NOMO-1 treated with DMSO at 0.1 percent for 48 hours (cell line): ENCODE data around the gene RAB7B.

Experiments
- DNase-seq: peaks from one replicate; lab custom pipeline; 2025; ENCODE audit not compliant: unreplicated experiment; lab: John Stamatoyannopoulos, UW

RAB7B gene

DNA sequence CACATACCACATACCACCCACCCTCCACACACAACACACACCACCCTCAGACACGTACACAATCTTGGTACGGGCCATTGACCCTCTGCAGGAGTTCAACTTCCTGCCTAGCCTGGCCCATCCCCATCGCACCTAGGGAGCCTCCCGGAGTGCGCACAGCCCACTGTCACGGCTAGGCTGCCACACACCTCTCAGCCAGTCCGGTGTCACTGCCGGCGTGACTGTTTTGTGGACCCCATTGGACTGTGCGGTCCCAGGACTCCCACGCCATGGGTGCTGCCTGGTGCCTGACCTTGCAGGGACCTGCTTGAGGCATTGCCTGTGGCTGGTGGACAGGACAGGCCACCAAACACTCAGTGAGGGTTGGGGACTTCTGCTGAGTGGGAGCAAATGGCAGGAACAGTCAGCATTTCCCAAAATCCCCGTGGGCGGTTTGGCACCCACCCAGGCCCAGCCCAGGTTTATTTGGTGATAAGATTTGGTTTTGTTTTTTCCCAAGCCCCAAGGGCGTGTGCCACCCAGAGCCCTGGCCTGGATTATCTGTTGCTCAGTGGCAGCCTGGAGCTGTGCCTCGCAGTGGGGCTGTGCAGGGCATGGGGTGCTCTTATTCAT lies 27.7 kb downstream of the RAB7B start:
- no peak for DNase-seq

DNA sequence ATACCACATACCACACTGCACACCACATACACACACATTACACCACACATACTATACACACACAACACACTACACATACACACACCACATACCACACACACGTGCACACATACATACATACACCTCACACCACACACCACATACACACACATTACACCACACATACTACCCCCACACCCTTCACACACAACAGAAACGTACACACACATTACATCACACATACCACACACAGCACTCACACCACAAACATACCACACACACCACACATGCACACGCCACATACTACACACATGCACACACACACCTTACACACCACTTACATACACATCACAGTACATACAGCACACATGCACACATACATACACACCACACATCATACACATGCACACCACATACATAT lies 28.5 kb downstream of the RAB7B start:
- no peak for DNase-seq

DNA sequence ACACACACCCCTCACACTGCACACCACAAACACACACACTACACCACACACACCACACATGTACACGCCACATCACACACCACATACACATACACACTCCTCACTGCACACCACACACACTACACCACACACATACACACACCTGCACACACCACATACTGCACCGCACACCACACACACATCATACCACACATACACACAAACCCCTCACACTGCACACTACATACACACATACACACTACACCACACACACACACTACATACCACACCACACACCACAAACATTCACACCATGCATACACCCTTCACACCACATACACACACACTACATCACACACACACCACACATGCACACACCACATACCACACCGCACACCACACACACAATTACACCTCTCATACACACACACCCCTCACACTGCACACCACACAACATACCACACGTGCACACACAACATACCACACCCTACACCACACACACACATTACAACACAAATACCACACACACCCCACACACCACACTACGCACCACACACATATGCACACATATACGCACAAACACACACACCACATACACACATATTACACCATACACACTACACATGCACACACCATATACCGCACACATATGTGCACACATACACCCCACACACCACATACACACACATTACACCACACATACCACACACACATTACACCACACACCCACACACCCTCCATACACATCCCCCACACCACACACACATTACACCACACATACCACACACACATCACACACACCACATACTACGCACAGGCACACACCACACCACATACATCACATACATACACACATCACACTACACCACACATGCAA lies 29.6 kb downstream of the RAB7B start:
- DNase-seq: no peak

DNA sequence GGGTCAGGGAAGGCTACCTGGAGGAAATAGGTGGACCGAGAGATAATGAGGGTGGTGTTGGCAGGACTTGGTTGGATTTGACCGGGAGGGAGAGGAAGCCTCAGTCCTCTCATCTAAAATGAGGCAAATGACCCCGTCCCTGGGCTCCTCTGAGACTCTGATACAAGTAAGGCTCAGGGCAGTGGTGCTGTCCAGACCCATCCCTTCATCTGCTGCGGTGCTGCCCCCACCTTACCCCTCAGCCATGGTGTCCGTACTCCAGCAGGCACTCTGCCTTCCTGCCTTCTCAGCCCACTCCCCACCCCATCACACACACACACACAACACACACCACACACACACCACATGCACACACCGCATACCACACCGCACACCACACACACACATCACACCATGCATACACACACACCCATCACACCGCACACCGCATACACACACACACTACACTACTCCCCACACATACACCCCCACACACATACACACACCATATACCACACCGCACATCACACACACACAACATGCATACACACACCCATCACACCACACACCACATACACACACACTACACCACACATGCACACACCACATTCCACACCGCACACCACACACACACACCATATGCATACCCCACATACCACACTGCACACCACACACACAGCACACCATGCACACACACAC lies 30.6 kb downstream of the RAB7B start:
- no peak for DNase-seq

DNA sequence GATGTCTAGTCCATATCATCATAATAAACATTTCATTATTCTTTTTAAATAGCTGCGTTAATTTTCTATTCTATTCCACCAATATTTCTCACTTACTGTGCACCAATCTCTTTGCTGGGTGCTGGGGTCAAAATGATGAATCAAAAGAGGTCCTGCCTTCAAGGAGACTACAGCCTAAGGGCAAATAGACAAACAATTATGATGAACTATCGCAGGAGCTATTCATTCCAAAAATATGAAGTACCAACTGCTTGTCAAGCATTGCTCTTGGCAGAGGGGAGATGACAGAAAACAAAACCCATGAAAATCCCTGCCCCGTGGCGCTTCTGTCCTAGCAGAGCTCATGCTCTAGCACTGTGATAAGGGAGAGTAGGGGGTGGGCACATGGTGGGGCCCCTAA lies 31.1 kb downstream of the RAB7B start:
- no peak for DNase-seq

DNA sequence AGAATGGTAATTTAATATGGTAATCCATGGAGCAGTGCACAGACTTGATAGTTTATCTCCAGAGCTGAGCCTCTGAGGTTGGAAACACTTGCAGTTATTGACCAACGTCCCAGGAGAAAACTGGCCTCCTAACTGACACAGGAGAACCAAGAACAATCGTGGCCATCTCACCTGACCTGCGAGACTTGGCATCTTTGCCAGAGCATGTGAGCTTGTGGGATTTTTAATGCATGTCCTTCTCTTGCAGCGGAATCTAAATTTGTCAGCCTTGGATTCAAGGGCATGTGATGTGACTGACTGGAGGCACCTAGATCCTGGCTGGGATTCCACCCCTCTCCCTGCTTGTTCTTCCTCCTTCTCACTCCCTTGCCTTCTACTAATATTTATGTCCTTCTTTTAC lies 32.1 kb downstream of the RAB7B start:
- DNase-seq: no peak

DNA sequence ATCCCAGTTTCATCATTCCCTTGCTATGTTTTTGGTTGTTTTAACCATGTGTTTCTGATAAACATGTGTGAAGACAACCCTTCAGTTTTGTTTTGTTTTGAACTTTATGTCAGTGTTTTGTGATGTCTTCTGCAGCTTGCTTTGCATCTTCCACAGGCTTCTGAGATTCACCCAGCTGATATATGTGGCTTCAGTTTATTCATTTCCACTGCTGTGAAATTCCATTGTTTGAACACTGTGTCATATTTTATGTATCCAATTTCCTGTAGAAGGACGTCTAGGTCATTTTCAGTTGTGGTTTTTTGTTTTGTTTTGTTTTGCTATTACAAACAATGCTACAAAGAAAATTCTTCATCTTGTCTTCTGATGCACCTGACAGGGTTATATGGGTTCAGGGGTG lies 32.7 kb downstream of the RAB7B start:
- DNase-seq: no peak

DNA sequence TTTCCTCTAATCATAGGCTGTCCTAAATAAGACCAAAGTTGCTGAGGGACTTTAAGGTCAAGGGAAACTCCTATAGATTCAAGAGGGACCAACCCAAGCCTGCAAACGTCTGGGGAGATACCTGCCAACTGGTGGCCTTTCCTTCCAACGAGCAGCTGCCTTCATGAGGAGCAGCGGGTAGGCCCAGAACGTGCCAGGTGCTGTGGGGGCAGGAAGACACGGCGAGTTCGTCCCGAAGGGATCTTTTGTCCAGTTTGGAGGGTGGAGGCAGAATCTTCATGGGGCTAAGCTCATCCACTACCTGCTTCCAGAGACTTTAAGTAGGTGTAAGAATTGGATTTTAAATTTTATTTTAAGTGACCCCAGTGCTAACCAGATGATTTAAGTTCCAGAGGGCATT lies 34.0 kb downstream of the RAB7B start:
- no peak for DNase-seq

DNA sequence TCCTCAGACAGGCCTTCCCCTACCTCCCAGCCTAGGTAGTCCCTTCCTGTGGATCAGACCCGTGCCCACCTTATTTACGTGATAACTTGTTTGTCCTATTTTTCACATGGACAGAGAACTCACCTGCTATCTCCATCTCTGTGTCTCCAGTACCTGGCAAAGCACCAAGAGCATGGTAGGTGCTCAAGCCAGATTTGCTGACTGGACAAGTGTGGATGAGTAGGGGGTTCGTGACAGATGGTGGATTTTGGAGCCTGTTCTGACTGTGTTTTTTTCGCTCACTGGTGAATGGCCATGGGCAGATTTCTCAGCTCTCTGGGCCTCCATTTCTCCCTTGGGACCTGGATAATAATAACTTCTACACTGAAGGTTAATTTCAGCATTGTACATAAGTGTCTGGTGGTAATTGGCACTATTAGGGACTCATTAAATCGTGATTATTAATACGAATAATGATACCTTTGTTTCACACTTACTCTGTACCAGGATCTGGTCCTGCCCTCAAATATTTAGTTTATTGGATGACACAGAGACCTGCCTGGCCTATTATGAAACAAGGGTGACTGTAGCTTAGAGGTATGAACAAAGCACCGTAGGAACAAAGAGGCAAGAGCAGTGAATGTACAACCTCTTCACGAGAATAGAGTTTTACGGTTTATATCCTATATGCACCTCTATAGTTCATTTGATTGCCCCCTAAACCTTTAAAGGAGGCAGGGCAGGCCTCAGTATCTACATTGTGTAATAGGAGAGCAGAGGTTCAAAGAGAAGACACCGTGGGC lies 35.5 kb downstream of the RAB7B start:
- no peak for DNase-seq

DNA sequence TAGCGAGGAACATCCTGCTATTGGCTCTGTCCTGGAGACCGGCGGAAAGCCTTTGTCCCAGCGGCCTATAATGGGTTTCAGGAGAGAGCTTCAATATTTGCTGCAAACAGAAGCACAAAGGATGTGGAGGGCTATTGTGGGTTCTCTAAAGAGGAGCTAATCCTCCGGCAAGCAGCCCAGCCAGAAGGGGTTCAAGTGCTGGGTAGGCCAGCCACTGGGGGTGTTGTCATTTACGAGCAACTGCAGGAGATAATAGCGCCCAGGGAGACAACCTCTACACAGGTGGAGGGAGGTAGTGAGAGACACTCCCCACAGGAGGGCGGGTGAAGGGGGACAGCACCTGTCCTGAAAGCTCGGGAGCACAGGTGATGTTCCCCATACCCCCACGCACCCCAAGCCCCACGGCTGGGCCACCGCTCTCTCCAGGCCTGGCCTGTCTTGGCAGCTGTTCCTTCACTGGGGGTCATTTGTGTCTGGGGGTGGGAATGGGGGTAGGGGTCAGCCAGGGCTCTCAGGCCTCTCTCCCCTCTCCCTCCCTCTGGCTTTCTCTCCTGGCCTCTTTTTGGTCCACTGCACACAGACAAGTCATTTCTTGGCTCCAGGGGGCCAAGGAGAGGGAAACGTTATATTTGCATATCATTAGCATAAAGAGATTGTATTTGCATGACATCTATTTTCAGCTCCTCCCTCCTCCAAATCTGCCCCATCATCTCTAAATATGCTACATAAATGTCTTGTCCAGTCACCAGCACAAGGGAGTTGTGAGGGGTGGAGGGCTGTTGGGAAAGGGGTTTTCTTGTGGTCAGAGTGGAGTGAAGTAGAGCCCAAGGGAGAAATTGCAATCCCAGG lies 37.9 kb downstream of the RAB7B start:
- DNase-seq: no peak

DNA sequence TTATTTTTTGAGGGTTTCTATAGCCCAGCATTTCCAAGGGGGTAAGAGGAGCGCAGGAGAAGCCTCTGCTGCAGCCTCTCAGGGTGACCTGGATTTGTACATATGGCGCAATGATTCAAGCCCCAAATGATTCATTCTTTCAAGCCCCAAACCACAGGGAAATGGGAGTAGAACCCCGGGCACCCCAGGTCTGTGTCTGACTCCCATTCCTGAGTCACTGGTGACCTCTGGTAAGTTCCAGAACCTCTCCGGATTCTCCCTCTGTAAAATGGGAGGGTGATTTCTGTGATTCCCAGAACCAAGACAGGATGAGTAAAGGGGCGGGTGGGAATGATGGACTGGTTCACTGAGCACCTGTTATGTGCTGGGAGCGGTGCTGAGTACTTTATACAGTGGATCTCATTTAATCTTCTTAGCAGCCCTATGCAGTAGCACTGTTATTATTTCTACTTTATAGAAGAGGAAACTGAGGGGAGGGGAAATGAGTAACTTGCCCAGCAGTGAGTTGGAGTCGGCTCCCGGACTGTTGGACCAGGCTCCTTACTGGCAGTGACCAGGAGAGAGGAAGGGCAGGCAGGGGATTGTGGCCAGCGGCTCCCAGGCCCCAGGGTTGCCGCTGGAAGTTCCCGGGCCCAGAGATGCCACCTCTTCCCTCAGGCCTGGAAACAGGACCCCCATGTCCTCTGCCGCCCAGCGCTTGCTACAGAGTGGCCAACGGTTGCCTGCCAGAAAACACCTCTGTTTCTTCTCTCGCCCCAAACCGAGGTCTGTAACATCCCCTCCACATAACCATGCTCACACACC lies 39.6 kb downstream of the RAB7B start:
- no peak for DNase-seq

DNA sequence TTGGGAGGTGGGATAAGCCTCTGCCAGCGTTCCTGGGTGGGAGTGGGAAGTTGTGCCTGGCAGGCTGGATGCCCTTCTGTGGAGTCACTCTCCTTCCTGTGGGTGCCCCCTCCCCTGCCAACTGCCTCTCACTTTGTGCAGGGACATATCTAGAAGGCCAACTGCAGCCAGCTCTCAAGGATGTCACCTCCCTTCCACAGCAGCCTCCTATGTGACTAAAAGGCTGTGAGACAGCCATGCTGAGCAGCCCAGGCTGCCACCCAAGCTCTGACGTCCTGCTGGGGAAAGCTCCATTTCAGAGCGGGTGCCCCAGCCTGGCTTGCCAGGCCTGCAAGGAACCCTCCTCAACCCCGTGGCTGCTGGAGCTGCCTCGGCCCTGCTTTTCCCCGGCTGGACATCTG lies 40.4 kb downstream of the RAB7B start:
- no peak for DNase-seq

DNA sequence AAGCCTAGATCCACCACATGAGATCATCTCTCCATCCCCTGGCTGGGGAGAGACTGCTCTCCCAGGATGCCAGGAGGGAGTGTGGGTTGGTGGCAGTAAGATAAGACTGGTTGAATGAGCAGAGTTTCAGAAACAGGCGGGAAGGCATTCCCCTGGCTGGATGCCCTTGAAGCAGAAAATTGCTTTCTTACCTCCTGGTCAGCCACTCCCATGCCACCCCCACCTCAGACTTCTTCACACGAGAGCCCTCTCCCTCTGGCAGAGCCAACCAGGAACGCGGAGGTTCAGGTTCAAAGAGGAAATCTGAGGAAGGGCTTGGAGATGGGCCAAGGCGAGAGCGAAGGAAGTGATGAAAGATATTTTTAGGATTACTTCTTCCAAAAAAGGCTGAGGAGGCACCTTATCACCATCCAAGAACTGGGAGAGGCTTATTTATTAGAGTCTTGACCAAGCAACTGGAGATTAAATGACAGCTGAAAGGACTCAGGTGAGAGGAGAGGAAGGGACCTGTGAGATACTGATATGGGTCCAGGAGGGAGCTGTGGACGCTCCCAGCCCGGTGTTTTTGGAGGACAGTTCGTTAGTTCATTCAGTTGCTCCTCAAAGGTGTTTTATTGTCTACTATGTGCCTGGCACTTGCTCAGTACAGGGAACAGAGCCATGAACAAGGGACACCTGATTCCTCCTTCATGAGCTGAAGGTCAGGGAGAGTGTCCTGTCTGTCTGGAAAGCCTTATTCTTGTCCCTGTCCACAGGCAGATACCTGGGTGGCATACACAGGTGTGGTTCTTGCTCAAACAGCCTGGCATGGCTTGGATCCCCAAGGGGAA lies 41.0 kb downstream of the RAB7B start:
- no peak for DNase-seq

DNA sequence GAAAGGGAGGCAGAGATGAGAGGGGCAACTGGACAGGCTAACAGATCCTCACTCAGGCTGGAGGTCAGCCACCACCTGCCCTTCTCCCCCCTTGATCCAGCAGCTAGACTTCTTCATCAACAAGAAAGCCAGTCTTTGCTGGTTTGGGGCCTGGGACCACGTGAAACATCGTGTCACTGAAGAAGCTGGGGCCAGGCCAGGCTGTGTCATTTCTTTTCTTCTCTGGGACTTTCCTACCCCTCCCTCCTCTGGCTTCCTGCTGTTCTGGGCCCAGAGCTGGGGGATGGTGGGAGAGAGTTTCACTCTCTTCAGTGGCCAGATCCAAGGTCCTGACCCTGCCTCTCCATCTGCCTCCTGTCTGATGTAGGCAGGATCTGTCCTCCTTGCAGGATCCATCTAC lies 41.8 kb downstream of the RAB7B start:
- DNase-seq: no peak

DNA sequence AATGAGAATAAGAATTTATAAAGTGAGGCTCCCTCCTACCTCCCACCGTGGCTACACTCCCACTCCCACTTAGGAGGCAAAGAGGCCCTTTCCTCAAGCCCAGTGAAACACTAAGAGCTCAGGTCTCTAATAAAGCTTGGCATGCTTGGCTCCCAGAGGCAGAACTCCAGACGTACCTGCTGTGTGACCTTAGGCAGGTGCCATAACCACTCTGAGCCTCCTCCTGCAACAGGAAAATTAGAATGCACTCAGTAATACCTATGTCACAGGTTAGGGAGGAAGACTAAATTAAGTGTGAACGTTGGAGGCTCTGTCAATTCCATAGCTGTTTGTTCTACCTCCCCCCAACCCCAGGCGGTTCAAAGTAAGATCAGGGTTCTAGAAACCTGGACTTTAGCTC lies 43.4 kb downstream of the RAB7B start:
- DNase-seq: no peak

DNA sequence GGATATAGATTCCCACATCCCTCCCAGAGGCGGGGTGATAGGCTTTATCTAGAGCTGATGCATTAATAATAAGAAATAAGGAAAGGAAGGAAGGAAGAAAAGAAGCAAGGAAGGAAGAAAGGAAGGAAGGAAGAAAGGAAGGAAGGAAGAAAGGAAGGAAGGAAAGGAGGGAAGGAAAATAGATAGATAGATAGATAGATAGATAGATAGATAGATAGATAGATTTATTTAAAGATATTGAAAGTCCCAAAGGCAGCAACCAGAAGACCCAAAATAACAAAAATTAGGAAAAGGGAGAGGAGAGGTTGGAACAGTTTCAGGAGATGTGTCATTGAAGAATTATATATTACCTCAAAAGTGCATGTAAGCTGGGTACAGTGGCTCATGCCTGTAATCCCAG lies 47.7 kb downstream of the RAB7B start:
- DNase-seq: no peak

DNA sequence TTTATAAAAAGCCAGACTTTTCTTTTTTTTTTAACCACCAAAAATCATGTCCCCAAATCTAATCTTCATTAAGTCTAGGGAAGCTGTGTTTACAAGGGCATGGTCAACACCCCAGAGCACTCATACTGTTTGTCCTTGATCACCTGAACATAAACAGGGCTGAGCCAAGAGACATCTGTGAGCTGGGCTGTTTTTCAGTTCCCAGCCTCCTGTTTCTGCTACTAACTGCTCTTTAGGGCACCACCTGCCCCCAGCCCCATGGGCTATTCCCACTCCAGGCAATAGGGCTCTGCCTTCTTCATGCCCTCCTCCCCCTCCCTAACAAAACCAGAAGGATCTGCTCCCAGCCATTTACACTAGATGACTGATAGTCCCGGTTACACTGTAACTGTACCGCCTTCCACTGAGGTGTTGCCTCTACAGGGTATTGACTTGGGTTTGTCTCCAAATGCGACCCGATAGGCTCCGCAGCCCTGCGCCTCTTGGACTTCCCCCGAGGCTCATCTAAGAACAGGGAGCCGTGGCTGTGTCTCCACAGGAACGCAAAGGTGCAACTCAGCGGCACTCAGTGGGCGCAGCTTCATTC lies 48.3 kb downstream of the RAB7B start:
- no peak for DNase-seq

DNA sequence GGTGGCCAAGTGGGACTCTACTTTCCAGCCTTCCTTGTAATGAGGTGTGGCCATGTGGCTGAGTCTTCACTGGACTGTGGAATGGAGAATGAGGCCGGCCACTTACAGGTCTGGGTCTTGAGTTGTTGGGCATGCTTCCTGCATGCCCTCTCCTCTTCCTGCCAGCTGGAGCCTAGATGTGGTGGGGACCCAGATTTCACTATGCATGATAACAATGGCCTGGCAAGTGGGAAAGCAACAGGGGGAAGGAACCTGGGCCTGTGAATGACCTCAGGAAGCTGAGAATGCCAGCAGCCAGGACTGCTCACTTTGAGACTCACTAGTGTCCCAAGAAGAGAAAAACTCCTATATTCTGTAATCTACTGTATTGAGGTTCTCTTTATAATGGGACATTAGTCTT lies 51.4 kb downstream of the RAB7B start:
- DNase-seq: no peak
